OCI-LY1 (cell line): ENCODE data around the gene RPS6KA2.

Source experiments
- EZH2 ChIP-seq: fragments of 200-600 bp; sonication (generic), shearing (Covaris generic); IDR thresholded peaks from 2 replicates; pipeline ENCODE4 v1.8.0; 2017; ENCODE audit warnings: borderline replicate concordance, mixed run types, mild to moderate bottlenecking, antibody characterized with exemption, low read length, moderate library complexity, mixed read lengths
- TF ChIP-seq, protein P1 (sequence below): fragments of 200-600 bp; sonication (generic), shearing (Covaris generic); IDR thresholded peaks from 2 replicates; pipeline ENCODE4 v1.5.1; 2017; ENCODE audit warnings: mild to moderate bottlenecking, antibody characterized with exemption, low read length, moderate library complexity, mixed read lengths

DNA sequence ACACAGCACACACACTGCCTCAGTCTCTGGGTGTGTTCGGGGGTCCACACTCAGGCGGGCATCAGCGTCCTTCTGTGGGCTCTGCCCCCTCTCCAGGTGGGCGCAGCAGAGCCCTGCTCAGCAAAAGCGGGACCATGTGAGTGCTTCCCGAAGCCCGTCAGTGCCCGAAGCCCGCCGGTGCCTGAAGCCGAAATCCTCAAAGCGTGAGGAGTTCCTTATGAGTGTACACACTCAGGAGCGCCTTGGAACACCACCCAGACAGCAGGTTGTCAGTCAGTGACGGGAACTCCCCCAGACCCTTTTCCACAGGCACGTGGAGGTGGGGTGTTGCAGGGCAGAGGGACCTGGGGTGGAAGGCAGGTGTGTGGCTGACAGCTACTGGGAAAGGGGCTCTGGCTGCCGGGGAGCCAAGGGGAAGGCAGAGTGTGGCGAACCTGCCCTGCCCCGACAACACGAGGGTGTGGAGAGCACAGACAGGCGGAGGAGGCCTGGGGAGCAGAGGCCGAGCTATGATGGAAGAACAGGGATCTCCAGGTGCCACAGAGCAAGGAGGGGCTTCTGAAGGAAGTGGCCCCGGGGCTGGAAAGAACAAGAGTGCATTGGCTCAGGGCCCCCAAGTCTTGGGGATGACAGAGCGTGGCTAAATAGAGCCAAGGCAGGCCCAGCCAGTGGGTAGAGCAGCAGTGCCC is 128.2 kb downstream of the RPS6KA2 start:
- TF ChIP-seq, protein P1, sequence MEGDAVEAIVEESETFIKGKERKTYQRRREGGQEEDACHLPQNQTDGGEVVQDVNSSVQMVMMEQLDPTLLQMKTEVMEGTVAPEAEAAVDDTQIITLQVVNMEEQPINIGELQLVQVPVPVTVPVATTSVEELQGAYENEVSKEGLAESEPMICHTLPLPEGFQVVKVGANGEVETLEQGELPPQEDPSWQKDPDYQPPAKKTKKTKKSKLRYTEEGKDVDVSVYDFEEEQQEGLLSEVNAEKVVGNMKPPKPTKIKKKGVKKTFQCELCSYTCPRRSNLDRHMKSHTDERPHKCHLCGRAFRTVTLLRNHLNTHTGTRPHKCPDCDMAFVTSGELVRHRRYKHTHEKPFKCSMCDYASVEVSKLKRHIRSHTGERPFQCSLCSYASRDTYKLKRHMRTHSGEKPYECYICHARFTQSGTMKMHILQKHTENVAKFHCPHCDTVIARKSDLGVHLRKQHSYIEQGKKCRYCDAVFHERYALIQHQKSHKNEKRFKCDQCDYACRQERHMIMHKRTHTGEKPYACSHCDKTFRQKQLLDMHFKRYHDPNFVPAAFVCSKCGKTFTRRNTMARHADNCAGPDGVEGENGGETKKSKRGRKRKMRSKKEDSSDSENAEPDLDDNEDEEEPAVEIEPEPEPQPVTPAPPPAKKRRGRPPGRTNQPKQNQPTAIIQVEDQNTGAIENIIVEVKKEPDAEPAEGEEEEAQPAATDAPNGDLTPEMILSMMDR: no peak
- no peak for TF ChIP-seq EZH2
